WERI-Rb-1 (cell line): ENCODE data around the gene SULT4A1.

ENCODE experiments used
- DNase-seq: peaks from one replicate; pipeline ENCODE4 v3.0.0-alpha.2; 2020
- H3K27ac ChIP-seq: fragments of 250-450 bp; sonication (Bioruptor Pico); 2 replicates; pipeline ENCODE4 v1.5.1; 2020; ENCODE audit warnings: mild to moderate bottlenecking, moderate library complexity
- H3K27me3 ChIP-seq: fragments of 250-450 bp; sonication (Bioruptor Pico); 2 replicates; pipeline ENCODE4 v1.5.1; 2021; ENCODE audit warnings: mild to moderate bottlenecking, low read depth, moderate library complexity; ENCODE audit not compliant: insufficient read depth, severe bottlenecking
- H3K36me3 ChIP-seq: fragments of 250-450 bp; sonication (Bioruptor Pico); 2 replicates; pipeline ENCODE4 v1.5.1; 2020; ENCODE audit warnings: mild to moderate bottlenecking, moderate library complexity
- H3K4me3 ChIP-seq: 2 replicates; pipeline ENCODE4 v1.5.1; 2011; ENCODE audit warnings: low read depth, mild to moderate bottlenecking, control low read depth, low read length
- H3K9me3 ChIP-seq: fragments of 250-450 bp; sonication (Bioruptor Pico); 2 replicates; pipeline ENCODE4 v1.5.1; 2021; ENCODE audit warnings: mild to moderate bottlenecking, moderate library complexity; ENCODE audit not compliant: severe bottlenecking
- TF ChIP-seq, protein P1 (sequence below): IDR thresholded peaks from 2 replicates; pipeline ENCODE4 v1.5.1; 2011; ENCODE audit warnings: low read depth, mild to moderate bottlenecking, control low read depth, inconsistent platforms, low read length

Gene SULT4A1

DNA sequence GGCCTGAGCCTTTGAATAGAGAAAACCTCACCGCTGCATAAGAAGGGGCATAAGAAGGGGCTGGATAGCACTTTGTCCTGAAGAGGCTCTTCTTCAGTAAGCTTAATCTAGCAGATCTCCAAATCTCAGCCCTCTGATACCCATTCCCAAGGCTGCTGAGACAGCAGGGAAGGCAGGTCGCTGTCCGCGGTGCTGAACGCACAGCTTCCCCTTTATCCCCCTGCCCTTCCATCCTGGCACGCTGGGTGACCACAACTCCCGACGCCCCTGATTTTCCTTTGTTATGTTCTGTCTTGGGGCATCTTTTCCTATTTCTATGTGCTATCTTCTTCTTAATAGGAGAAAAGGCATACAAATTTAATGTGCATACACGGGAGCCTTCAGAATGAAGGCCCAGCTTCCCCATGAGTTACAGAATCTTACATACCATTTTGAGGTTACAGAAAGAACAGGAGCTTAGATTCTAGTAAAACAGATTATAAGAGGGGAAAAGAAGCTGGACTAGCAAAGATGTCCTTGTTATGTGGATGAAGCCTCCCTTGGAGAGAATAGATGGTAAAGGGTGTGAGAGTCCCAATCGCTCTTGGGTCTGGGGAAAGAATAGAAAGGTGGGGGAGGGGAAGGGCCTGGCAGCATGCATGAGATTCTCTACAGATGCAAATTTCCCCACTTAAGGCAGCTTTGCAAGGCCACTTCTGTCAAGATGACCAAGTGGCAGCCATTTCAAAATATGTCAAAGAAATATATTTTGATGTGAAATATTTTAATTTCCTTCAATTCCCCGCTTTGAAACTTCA is 5.7 kb upstream of the SULT4A1 start:
- no peak overlapping the region for H3K27ac ChIP-seq
- no peaks in the 10 kb centered on the region for H3K27me3 ChIP-seq
- no peaks in the 10 kb centered on the region for H3K36me3 ChIP-seq
- H3K9me3 ChIP-seq = peaks cover 8% of the 10 kb centered on the region
- TF ChIP-seq, protein P1, sequence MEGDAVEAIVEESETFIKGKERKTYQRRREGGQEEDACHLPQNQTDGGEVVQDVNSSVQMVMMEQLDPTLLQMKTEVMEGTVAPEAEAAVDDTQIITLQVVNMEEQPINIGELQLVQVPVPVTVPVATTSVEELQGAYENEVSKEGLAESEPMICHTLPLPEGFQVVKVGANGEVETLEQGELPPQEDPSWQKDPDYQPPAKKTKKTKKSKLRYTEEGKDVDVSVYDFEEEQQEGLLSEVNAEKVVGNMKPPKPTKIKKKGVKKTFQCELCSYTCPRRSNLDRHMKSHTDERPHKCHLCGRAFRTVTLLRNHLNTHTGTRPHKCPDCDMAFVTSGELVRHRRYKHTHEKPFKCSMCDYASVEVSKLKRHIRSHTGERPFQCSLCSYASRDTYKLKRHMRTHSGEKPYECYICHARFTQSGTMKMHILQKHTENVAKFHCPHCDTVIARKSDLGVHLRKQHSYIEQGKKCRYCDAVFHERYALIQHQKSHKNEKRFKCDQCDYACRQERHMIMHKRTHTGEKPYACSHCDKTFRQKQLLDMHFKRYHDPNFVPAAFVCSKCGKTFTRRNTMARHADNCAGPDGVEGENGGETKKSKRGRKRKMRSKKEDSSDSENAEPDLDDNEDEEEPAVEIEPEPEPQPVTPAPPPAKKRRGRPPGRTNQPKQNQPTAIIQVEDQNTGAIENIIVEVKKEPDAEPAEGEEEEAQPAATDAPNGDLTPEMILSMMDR = no peak
- H3K4me3 ChIP-seq = no peak overlapping the region
- peak; percentile 3 for DNase-seq

DNA sequence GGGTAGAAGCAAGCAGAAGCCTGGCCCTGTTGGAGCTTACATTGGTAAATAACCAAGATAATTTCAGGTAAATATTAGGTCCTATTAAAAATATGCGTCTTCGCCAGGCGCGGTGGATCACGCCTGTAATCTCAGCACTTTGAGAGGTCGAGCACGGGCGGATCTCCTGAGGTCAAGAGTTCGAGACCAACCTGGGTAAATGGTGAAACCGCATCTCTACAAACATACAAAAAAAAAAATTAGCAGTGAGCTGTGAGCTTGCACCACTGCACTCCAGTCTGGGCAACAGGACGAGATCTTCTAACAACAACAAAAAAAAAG is 529 bp upstream of the SULT4A1 start:
- H3K4me3 ChIP-seq = no peak overlapping the region
- H3K27ac ChIP-seq = peak overlapping the region; percentile 21; the same call in 1 of the 2 replicates
- DNase-seq = no peak
- TF ChIP-seq, protein P1 = no peak
- H3K27me3 ChIP-seq = no peaks in the 10 kb centered on the region
- no peaks in the 10 kb centered on the region for H3K9me3 ChIP-seq
- peaks cover 34% of the 10 kb centered on the region for H3K36me3 ChIP-seq

DNA sequence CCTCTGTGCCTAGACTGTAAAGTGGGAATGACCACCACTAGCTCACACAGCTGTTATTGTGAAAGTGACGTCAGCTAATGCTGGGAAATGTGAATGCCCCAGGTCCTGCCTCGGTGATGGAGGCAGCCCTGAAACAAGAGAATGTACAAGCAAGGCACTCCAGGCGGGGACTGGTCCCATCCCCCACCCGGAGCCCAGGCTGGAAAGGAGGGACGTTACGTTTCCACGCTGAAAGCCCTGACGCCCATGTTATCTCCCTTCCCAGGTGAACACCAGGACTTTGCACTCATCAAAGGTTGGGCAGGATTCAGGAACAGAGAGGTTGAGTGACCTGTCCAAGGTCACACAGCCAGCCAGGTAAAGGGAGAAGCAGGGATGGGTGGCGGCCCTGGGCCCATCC is 784 bp downstream of the SULT4A1 start:
- H3K36me3 ChIP-seq = peaks cover 44% of the 10 kb centered on the region
- TF ChIP-seq, protein P1 = no peak
- H3K27me3 ChIP-seq = no peaks in the 10 kb centered on the region
- DNase-seq = peak; percentile 60
- peaks cover 3% of the 10 kb centered on the region for H3K9me3 ChIP-seq
- H3K27ac ChIP-seq = peak overlapping the region; percentile 94
- peak overlapping the region; percentile 82 for H3K4me3 ChIP-seq

DNA sequence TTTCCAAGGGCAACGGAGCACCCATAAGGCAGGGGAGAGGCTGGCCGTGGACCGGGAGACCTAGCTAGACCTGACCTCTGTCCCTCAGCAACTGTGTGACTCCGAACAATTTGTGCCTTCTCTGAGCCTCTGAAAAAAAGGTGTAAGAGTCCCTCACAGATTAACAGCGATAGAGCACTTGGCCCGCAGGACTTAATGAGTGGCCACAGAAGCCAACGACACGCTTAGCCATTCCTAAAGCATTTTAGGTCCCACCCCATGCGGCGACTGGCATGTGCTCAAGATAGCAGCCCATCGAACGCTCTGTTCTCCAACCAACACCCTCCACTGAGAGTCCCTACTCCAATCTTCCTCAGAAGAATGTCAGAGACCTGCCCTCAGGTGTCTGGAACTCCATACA is 1.5 kb downstream of the SULT4A1 start:
- Histone ChIP-seq H3K36me3 (peaks cover 46% of the 10 kb centered on the region), H3K27me3 (no peaks in the 10 kb centered on the region), H3K9me3 (peaks cover 3% of the 10 kb centered on the region), H3K27ac (peak overlapping the region; percentile 94), H3K4me3 (peak overlapping the region; percentile 82)
- peak; percentile 46 for DNase-seq
- TF ChIP-seq, protein P1 = no peak

DNA sequence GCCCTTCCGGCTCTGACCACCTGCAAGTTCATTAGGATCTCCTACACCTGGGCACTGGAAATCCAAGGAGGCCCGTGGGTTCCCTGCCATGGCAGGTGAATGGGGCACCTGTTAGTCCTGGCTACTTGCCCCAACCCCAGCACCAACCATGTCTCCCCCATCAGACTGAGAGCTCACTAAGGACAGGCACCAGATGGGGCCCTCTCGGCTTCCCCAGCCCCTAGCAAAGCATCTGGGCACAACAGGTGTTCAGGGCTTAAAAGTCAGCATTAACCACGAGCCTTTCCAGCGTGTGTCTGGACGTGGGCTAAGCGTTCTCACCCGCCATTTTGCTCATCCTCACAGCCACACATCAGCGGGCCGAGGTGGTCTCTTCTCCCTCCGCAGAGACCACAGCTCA is 2.2 kb downstream of the SULT4A1 start:
- no peaks in the 10 kb centered on the region for H3K27me3 ChIP-seq
- peak overlapping the region; percentile 82 for H3K4me3 ChIP-seq
- H3K27ac ChIP-seq = peak overlapping the region; percentile 94
- TF ChIP-seq, protein P1 = no peak
- peaks cover 46% of the 10 kb centered on the region for H3K36me3 ChIP-seq
- H3K9me3 ChIP-seq = peaks cover 3% of the 10 kb centered on the region
- DNase-seq = peak; percentile 83

DNA sequence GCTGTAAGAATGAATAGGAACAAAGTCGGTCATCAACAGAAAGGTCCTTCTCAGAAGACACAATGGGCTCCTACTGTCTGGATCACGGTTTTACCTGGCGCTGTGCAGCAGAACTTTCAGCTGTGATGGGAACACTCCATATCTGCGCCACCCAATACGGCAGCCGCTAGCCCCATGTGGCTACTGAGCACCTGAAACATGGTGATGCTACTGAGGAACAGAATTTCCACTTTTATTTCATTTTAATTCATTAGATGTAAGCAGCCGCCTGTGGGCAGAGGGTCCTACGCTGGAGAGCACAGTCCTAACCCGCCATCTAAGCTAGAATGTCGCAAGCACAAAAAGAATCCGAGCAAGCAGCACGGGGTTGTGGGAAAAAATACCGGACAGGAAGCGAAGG is 2.7 kb downstream of the SULT4A1 start:
- peaks cover 48% of the 10 kb centered on the region for H3K36me3 ChIP-seq
- H3K9me3 ChIP-seq = peaks cover 3% of the 10 kb centered on the region
- TF ChIP-seq, protein P1 = no peak
- H3K27ac ChIP-seq = peak overlapping the region; percentile 94
- DNase-seq = no peak
- H3K4me3 ChIP-seq = peak overlapping the region; percentile 82; the same call in 1 of the 2 replicates
- H3K27me3 ChIP-seq = no peaks in the 10 kb centered on the region
